ENCODE measurements around the gene COG7.
"Not testable (repeated sequence)": the region's sequence is repeated elsewhere in the genome, so short reads cannot be mapped to it uniquely, and the experiment has no call there.

The COG7 gene

DNA sequence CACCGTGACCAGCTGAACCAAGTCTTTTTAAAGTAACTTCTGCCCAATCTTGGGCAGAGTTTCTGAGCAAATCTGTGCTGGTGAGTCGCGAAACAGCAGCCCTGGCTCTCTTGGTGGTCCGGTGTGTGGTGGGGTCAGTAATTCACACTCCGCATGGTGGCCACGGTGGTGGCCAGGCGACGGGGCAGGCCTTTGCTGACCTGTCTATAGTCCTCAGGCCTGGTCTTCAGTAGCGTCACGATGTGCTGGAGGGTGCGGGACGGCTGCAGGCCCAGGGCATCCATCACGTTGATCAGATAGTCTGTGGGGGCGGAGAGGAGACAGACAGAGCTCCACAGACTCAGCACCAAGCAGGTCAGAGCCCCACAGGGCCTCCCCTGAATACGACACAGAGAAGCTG is 64.2 kb downstream of the COG7 start:
- Mint-ChIP-seq H3K27me3 (ENCODE audit: low read depth) (no peaks in the 10 kb centered on the region), H3K4me3 (no peak overlapping the region), H3K9me3 (no peaks in the 10 kb centered on the region), H3K4me1 (no peaks in the 10 kb centered on the region), H3K36me3 (ENCODE audit: low read depth) (peaks cover 42% of the 10 kb centered on the region), H3K27ac (no peak overlapping the region)
- TF ChIP-seq, protein P1, sequence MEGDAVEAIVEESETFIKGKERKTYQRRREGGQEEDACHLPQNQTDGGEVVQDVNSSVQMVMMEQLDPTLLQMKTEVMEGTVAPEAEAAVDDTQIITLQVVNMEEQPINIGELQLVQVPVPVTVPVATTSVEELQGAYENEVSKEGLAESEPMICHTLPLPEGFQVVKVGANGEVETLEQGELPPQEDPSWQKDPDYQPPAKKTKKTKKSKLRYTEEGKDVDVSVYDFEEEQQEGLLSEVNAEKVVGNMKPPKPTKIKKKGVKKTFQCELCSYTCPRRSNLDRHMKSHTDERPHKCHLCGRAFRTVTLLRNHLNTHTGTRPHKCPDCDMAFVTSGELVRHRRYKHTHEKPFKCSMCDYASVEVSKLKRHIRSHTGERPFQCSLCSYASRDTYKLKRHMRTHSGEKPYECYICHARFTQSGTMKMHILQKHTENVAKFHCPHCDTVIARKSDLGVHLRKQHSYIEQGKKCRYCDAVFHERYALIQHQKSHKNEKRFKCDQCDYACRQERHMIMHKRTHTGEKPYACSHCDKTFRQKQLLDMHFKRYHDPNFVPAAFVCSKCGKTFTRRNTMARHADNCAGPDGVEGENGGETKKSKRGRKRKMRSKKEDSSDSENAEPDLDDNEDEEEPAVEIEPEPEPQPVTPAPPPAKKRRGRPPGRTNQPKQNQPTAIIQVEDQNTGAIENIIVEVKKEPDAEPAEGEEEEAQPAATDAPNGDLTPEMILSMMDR (IDR thresholded peaks at IDR 0.05; ENCODE audit: unreplicated experiment in 3 of 3), result no peak

DNA sequence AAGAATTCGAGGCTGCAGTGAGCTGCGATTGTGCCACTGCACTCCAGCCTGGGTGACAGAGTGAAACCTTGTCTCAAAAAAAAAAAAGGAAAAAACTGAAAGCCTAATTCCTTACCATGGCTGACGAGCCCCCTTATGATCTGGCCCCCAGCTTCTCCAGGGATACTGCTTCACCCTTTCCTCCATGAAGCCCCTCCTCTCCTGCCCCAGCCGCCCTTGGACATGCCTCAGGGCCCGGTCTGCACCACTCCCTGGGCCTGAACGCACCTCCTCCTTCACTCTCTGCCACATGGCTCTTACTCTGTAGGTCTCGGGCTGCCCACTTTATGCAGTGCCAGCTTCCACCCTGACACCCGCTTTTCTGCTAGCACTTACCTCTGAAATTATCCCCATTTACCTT is 65.3 kb downstream of the COG7 start:
- H3K27ac Mint-ChIP-seq, result no peak overlapping the region
- peaks cover 32% of the 10 kb centered on the region for H3K36me3 Mint-ChIP-seq (ENCODE audit: low read depth)

DNA sequence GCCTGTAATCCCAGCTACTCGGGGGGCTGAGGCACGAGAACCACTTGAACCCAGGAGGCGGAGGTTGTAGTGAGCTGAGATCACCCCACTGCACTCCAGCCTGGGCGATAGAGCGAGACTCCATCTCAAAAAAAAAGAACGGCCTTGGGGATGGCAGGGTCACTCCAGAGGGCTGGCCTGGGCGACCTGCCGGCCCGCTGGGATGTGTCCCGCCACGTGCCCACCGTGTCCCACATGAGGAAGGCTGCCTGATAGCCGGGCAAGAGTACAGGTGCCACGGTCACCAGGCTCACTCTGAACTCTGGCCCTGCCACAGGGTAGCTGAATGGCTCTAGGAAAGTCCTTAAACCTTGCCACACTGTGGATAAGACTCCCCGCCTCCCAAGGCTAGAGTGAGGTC is 67.5 kb downstream of the COG7 start:
- Mint-ChIP-seq H3K4me3 (no peak overlapping the region), H3K36me3 (ENCODE audit: low read depth) (peaks cover 11% of the 10 kb centered on the region), H3K27me3 (ENCODE audit: low read depth) (no peaks in the 10 kb centered on the region), H3K9me3 (no peaks in the 10 kb centered on the region), H3K27ac (no peak overlapping the region), H3K4me1 (no peaks in the 10 kb centered on the region)
- TF ChIP-seq, protein P1 (IDR thresholded peaks at IDR 0.05; ENCODE audit: unreplicated experiment in 3 of 3), result no peak

More for the DNA sequence above, 65.3 kb downstream of the COG7 start:
- no peaks in the 10 kb centered on the region for H3K27me3 Mint-ChIP-seq (ENCODE audit: low read depth)
- H3K9me3 Mint-ChIP-seq, result no peaks in the 10 kb centered on the region
- H3K4me1 Mint-ChIP-seq, result no peaks in the 10 kb centered on the region
- H3K4me3 Mint-ChIP-seq, result no peak overlapping the region
- TF ChIP-seq, protein P1 (IDR thresholded peaks at IDR 0.05; ENCODE audit: unreplicated experiment in 3 of 3), result no peak

DNA sequence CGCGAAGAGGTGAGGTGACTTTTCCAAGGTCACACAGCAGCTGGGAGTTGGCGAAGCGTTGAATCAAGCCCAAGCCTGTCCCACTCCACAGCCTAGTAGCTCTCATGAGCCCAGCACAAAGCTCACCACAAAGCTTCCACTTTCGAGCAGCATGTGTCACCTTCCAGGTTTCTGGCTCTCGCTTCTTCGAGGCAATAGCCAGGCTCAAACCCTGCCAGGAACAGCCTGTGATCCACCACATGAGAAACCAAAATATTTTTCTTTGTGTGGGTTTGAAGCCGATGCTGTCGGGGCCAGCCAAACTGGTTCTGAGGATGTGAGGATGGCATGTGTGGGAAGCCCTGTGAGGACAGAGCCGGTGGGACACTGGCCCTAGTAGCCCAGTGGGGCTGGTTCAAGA is 68.1 kb downstream of the COG7 start:
- Mint-ChIP-seq H3K4me1 (no peaks in the 10 kb centered on the region), H3K4me3 (no peak overlapping the region), H3K27ac (no peak overlapping the region), H3K27me3 (ENCODE audit: low read depth) (no peaks in the 10 kb centered on the region), H3K36me3 (ENCODE audit: low read depth) (peaks cover 9% of the 10 kb centered on the region), H3K9me3 (no peaks in the 10 kb centered on the region)
- TF ChIP-seq, protein P1 (IDR thresholded peaks at IDR 0.05; ENCODE audit: unreplicated experiment in 3 of 3), result no peak

DNA sequence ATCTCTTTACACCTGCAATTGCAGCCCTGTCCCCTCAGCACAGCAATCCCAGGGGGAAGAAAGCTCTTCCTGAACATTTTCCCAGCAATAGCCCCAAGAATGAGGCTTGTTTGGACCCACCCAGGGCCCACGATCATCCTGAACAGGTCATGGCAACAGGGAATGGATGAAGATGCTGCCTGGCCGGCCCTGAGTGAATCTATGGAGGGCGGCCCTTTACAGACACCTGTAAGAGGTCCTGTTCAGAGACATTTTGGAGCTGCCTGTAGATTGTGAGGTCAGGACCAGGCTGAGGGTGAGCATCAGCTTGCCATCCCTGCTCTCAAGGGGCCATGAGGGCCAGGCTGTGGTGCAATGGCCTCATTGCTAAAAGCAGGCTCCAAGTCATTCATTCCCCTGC is 69.1 kb downstream of the COG7 start:
- Mint-ChIP-seq H3K9me3 (no peaks in the 10 kb centered on the region), H3K4me3 (no peak overlapping the region), H3K36me3 (ENCODE audit: low read depth) (peaks cover 3% of the 10 kb centered on the region), H3K27me3 (ENCODE audit: low read depth) (peaks cover 9% of the 10 kb centered on the region), H3K4me1 (no peaks in the 10 kb centered on the region), H3K27ac (no peak overlapping the region)
- TF ChIP-seq, protein P1 (IDR thresholded peaks at IDR 0.05; ENCODE audit: unreplicated experiment in 3 of 3), result no peak

DNA sequence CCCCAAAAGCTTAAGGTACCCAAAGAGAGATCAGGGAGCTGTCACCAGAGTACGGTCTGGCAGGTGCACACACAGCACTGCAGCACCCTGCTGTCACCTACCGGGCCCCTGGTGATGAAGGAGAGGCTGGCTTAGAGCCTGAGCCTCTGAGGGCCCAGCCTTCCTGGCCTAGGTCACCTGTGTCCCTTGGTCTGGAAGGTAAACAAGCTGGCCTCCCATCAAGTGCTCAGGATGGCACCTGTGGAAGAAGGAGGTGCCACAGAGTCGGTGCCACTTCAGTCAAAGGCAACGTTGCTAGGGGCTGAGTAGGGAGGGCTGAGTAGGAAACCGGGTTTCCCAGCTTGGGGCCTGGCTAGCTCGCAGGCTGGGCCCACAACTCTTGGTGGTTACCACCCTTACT is 70.7 kb downstream of the COG7 start:
- TF ChIP-seq, protein P1 (IDR thresholded peaks at IDR 0.05; ENCODE audit: unreplicated experiment in 3 of 3), result no peak

DNA sequence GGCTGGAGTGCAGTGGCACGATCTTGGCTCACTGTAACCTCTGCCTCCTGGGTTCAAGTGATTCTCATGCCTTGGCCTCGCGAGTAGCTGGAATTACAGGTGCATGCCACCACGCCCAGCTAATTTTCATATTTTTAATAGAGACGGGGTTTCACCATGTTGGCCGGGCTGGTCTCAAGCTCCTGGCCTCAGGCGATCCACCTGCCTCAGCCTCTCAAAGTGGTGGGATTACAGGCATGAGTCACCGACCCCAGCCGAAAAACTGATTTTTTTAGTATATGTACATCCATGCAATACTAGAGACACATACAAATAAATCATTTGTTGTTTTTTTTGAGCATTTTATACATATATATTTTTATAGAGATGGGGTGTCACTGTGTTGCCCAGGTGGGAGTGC is 71.3 kb downstream of the COG7 start:
- not testable (repeated sequence) for H3K36me3 Mint-ChIP-seq (ENCODE audit: low read depth); H3K4me1 Mint-ChIP-seq; H3K9me3 Mint-ChIP-seq; H3K27ac Mint-ChIP-seq; H3K4me3 Mint-ChIP-seq
- H3K27me3 Mint-ChIP-seq (ENCODE audit: low read depth), result peaks cover 11% of the 10 kb centered on the region

More for the DNA sequence above, 70.7 kb downstream of the COG7 start:
- Mint-ChIP-seq H3K27ac (no peak overlapping the region), H3K36me3 (ENCODE audit: low read depth) (no peaks in the 10 kb centered on the region), H3K4me1 (no peaks in the 10 kb centered on the region), H3K27me3 (ENCODE audit: low read depth) (peaks cover 11% of the 10 kb centered on the region), H3K4me3 (no peak overlapping the region), H3K9me3 (no peaks in the 10 kb centered on the region)
